Suppressor macrophage (primary cell): ENCODE measurements around the gene KIR3DL1.
"Not testable (repeated sequence)": the region's sequence is repeated elsewhere in the genome, so short reads cannot be mapped to it uniquely, and the experiment has no call there.

Experiments
- DNase-seq, 4 experiments: peaks; one replicate each; pipeline ENCODE4 v3.0.0-alpha.2; 2020 to 2022
- total RNA-seq, 17 experiments: gene quantifications; one replicate each; lab custom pipeline; 2026; ENCODE audit warnings: mixed read lengths in 6 of 17, inconsistent platforms in 3 of 17; lab: John Stamatoyannopoulos, UW

The KIR3DL1 gene
- 0 to 1.5 (median 0) reads per million in 17 experiments for total RNA-seq

DNA sequence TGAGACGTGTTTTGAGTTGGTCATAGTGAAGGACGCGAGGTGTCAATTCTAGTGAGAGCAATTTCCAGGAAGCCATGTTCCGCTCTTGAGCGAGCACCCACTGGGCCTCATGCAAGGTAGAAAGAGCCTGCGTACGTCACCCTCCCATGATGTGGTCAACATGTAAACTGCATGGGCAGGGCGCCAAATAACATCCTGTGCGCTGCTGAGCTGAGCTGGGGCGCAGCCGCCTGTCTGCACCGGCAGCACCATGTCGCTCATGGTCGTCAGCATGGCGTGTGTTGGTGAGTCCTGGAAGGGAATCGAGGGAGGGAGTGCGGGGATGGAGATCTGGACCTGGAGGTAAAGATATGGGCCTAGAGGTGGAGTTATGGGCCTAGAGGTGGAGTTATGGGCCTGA lies at the start of gene KIR3DL1:
Gene KIR3DL1, plus strand, starts transcription at position 218 of the 400 bp plus-strand sequence.
- not testable (repeated sequence) for DNase-seq

DNA sequence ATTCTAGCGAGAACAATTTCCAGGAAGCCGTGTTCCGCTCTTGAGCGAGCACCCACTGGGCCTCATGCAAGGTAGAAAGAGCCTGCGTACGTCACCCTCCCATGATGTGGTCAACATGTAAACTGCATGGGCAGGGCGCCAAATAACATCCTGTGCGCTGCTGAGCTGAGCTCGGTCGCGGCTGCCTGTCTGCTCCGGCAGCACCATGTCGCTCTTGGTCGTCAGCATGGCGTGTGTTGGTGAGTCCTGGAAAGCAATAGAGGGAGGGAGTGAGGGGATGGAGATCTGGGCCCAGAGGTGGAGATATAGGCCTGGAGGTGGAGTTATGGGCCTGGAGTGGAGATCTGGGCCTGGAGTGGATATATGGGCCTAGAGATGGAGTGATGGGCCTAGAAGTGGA lies 46.6 kb upstream of the KIR3DL1 start, which contains the start of gene KIR2DL1:
Gene KIR2DL1, plus strand, starts transcription at position 148 of the 400 bp plus-strand sequence. Its CDS starts 58 bp downstream, at position 206.
- DNase-seq, result not testable (repeated sequence)

DNA sequence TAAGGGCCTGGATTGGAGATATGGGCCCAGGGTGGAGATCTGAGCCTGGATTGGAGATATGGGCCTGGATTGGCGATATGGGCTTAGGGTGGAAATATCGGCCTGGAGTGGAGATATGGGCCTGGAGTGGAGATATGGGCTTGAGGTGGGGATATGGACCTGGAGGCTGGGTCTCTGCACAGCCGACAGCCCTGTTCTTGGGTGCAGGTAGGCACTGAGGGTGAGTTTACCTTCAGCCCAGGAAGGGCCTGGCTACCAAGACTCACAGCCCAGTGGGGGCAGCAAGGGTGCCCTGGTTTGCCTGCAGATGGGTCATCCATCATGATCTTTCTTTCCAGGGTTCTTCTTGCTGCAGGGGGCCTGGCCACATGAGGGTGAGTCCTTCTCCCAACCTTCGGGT lies 45.8 kb upstream of the KIR3DL1 start:
- DNase-seq, result not testable (repeated sequence)

DNA sequence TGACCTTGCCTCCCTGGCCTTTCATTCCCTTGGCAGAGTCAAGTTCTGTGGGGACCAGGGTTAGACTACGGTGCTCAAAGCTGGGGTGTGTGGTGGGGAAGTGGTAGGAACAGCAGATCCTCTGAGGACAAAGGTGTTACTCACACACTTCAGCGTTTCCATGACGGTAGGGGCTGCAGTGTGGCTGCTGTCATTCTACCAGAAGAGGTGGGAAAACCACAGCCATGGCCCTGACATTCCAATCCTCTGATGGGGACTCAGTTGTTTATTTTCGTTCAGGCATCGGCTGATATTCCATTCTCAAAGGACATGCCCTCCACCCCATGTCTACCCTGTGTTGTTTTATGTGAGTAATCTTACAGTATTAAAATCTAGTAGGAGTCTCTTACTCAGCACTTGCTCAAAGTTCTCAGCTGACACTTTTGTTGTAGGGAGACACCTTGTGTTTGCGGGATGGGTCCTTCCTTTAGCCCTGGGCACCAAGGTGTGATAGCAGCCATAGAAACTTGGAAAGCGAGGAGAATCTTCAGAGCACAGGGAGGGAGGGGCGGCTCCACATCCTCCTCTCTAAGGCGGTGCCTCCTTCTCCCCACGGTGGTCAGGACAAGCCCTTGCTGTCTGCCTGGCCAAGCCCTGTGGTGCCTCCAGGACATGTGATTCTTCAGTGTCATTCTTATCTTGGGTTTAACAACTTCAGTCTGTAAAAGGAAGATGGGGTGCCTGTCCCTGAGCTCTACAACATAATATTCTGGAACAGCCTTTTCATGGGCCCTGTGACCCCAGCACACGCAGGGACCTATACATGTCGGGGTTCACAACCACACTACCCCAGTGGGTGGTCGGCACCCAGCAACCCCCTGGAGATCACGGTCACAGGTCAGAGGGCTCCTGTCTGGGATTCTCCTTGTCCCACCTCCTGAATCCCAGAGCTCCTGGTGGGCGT lies 45.0 kb upstream of the KIR3DL1 start:
- DNase-seq, result not testable (repeated sequence)

DNA sequence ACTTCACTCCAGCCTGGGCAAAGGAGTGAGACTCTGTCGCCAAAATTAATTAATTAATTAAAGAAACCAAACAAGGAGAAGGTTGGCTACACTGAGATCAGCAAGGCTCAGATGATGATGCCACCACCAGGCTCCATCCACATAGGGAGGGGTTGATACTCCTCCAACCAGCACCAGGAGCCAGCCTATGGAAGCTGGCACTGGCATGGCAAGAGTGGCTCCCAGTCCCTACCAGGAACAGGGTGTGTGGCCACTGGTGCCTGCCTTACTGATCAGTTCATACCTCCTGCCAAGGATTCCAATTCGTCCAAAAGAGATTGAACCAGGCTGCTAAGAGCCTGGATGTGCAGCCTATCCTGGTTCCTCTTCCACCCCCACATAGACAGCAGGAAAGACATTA lies 43.6 kb upstream of the KIR3DL1 start:
- DNase-seq, result not testable (repeated sequence)

DNA sequence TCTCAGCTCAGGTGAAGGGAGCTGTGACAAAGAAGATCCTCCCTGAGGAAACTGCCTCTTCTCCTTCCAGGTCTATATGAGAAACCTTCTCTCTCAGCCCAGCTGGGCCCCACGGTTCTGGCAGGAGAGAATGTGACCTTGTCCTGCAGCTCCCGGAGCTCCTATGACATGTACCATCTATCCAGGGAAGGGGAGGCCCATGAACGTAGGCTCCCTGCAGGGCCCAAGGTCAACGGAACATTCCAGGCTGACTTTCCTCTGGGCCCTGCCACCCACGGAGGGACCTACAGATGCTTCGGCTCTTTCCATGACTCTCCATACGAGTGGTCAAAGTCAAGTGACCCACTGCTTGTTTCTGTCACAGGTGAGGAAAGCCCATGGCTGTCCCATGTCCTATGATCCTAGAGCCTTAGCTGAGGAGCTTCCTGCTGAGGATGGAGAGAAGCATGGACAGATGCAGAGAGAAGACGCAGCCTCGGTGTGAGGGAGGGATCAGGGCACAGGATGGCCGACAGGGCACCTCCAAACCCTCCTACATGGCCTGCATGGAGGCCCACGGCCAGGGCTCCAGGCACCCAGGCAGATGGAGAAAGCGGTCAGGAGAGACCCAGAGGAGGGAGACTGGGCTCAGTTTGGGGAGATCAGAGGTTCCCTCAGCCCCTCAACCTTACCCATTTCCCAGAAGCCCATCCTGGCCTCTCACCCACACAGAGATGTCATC lies 41.0 kb upstream of the KIR3DL1 start:
- not testable (repeated sequence) for DNase-seq

DNA sequence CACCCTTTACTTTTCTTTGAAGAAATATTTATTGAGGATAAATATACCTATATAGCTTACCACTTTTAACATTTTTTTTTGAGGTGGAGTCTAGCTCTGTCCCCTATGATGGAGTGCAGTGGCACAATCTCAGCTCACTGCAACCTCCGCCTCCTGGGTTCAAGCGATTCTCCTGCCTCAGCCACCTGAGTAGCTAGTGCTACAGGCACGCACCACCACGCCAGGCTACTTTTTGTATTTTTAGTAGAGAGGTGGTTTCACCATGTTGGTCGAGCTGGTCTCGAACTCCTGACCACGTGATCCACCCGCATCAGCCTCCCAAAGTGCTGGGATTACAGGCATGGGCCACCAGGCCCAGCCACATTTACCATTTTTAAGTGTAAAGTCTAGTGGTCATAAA lies 40.4 kb upstream of the KIR3DL1 start:
- not testable (repeated sequence) for DNase-seq

DNA sequence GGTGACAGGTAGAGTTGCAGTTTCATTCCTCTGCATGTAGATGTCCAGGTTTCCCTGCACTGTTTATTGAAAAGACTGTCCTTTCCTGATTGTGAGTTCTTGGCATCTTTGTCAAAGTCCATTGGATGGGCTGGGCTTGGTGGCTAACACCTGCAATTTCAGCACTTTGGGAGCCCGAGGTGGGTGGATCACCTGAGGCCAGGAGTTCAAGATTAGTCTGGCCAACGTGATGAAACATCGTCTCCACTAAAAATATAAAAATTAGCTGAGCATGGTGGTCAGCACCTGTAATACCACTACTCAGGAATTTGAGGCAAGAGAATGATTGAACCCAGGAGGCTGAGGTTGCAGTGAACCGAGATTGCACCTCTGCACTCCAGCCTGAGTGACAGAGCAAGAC lies 38.4 kb upstream of the KIR3DL1 start:
- DNase-seq, result not testable (repeated sequence)

DNA sequence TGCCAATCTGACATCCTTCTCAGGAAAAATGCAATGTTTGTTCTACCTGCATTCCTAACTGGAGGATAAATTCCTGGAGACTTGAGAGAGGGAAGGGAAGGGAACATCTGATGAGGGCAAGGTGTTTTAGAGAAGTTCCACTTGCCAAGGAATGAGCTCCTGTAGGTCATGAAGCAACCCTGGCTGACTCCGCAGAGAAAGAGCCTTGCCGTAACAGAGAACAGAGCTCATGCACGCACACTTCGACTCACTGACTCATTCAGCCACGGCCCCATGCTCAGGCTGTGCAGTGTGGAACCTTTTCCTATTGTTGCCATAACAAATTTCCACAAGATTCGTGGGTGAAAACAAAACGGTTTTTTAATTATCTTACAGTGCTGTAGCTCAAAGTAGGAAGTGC lies 37.4 kb upstream of the KIR3DL1 start:
- peak; percentile 50 to 81 (median 70) for DNase-seq

DNA sequence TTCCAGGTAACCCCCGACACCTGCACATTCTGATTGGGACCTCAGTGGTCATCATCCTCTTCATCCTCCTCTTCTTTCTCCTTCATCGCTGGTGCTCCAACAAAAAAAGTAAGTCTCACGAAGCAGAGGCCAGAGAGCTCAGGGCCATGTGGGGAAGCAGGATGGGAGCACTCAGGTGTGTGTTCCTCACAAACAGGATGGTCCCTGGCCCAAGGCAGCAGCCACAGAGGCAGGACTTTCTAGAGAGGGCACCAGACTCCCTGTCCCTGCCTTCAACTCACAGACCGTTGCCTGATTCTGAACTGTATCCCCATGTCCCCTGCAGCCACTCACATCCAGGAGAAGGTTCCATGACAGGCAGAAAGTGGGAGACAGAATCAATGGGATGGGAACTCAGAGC lies 33.4 kb upstream of the KIR3DL1 start:
- DNase-seq, result not testable (repeated sequence)

DNA sequence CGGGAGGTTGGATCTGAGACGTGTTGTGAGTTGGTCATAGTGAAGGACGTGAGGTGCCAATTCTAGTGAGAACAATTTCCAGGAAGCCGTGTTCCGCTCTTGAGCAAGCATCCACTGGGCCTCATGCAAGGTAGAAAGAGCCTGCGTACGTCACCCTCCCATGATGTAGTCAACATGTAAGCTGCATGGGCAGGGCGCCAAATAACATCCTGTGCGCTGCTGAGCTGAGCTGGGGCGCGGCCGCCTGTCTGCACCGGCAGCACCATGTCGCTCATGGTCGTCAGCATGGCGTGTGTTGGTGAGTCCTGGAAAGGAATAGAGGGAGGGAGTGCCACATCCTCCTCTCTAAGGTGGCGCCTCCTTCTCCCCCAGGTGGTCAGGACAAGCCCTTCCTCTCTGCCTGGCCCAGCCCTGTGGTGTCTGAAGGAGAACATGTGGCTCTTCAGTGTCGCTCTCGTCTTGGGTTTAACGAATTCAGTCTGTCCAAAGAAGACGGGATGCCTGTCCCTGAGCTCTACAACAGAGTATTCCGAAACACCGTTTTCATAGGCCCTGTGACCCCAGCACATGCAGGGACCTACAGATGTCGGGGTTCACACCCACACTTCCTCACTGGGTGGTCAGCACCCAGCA lies 30.1 kb upstream of the KIR3DL1 start:
- not testable (repeated sequence) for DNase-seq

DNA sequence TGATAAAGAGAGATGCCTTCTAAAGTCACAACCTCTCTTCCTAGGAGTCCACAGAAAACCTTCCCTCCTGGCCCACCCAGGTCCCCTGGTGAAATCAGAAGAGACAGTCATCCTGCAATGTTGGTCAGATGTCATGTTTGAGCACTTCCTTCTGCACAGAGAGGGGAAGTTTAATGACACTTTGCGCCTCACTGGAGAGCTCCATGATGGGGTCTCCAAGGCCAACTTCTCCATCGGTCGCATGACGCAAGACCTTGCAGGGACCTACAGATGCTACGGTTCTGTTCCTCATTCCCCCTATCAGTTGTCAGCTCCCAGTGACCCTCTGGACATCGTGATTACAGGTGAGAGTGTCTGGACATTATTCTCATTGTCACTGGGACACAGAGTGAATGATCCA lies 28.1 kb upstream of the KIR3DL1 start:
- DNase-seq, result peak; percentile 66 to 85 (median 72)

DNA sequence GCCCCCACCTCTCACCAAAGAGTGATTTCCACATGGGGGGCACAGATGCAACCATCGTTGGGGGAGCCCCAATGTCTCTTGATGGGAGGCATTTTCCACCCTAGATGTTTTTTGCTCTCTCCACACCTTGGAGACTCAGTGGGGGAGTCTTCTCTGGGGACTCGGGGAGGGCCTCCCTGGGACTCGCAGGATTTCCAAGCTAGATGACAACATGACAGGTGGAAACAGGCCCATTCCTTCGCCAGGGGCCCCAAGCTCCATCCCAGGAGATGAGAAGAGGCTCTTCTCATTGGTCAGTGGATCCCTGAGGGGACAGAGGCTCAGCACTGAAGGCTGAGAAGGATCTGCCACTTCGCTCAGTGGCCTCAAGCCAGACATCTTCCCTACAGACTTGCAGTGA lies 25.6 kb upstream of the KIR3DL1 start:
- no peak for DNase-seq

DNA sequence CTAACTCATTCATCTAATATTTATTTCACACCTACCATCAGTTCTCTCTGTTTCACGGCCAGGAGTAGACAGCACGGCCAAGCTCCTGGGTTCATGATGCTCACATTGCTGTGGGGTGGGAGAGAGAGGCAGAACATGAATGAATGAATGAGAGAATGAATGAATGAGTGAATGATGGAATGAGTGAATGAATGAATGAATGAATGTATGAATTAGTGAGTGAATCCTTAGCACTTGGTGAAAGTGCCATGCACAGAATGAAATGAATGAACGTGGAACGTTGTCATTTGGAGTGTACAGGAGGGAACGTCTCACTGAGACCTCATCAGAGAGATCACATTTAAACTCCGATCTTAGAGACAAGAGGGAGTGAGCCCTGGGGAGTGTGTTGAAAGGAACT lies 24.8 kb upstream of the KIR3DL1 start:
- DNase-seq, result no peak

DNA sequence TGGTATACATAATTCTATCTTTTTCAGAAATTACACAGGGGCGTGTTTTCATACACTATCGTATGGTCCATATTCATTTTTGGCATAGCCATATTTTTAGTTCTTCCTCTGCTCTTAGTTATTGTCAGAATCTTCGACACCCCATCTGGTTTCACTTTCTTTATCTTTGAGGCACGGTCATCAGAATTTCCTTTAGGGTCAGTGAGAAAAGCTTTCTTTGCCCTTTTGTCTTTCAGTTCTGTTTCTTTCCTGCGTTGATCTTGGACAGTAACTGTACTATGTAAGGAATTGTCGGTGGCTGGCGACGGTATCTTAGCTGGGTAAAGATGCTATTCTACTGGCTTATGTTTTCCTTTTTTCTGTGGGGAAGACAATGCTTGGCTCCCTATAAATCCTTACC lies 23.5 kb upstream of the KIR3DL1 start:
- peak in 2 of 4 experiments; percentile 40 to 55 for DNase-seq

DNA sequence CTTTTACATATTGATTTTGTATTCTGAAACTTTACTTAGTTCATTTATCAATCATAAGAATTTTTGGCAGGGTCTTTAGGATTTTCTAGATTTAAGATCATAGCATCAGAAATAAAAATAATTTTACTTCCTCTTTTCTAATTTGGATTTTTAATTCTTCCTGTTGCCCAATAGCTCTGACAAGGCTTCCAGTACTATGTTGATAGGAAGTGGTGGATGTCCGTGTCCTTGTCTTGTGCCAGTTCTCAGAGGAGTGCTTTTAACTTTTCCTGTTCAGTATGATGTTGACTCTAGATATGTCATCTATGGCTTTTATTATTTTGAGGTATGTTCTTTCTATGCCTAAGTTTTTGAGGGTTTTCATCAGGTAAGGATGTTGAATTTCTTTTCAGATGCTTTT lies 20.5 kb upstream of the KIR3DL1 start:
- peak; percentile 29 to 77 (median 64) for DNase-seq

DNA sequence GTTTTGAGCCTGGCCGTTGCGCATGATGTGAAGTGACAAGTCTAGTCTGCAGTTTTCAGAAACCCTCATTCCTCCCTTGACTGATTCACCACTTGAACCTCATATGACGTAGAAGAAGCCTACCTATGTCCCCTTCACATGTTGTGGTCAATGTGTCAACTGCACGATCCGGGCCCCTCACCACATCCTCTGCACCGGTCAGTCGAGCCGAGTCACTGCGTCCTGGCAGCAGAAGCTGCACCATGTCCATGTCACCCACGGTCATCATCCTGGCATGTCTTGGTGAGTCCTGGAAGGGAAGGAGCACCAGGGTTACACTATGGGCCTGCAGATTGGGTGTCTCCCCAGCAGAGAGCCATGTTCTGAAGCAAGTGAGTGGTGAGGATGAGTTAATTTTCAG lies 12.9 kb upstream of the KIR3DL1 start, which contains the start of gene KIR2DL4:
Gene KIR2DL4, plus strand, starts transcription at position 201 of the 400 bp plus-strand sequence. Its CDS starts 42 bp downstream, at position 243.
- DNase-seq, result no peak

DNA sequence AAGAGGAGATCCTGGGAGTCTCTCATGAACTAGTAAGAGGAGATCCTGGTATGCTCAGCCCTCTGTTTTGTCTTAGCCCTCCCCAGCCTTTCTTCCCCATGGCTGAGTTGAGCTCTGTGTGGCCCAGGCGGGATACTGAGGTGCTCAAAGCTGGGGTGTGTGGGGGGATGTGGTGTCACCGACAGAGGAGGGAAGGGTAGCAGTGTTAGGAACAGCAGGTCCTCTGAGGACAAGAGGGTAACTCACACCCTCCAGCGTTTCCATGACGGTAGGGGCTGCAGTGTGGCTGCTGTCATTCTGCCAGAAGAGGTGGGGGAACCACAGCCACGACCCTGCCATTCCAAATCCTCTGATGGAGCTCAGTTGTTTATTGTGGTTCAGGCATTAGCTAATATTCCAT lies 12.2 kb upstream of the KIR3DL1 start:
- DNase-seq, result no peak

DNA sequence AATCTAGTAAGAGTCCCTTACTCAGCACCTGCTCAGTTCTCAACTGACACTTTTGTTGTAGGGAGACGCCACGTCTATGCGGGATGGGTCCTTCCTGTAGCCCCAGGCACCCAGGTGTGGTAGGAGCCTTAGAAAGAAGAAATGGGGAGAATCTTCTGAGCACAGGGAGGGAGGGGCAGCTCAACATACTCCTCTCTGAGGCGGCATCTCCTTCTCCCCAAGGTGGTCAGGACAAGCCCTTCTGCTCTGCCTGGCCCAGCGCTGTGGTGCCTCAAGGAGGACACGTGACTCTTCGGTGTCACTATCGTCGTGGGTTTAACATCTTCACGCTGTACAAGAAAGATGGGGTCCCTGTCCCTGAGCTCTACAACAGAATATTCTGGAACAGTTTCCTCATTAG lies 11.7 kb upstream of the KIR3DL1 start:
- DNase-seq, result no peak

DNA sequence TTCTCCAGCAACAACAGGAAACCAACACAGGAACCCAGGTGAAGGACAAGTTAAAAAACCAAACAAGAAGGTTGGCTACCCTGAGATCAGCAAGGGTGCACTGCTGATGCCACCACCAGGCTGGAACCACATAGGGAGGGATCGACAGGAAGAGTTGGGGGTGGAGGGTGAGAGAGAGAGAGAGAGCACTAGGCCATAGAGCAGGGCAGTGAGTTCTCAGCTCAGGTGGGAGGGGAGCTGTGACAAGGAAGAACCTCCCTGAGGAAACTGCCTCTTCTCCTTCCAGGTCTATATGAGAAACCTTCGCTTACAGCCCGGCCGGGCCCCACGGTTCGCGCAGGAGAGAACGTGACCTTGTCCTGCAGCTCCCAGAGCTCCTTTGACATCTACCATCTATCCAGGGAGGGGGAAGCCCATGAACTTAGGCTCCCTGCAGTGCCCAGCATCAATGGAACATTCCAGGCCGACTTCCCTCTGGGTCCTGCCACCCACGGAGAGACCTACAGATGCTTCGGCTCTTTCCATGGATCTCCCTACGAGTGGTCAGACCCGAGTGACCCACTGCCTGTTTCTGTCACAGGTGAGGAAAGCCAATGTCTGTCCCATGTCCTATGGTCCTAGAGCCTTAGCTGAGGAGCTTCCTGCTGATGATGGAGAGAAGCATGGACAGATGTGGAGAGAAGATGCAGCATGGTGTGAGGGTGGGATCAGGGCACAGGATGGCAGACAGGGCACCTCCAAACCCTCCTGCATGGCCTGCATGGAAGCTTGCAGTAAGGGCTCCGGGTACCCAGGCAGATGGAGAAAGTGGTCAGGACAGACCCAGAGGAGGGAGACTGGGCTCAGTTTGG lies 10.4 kb upstream of the KIR3DL1 start:
- no peak for DNase-seq

DNA sequence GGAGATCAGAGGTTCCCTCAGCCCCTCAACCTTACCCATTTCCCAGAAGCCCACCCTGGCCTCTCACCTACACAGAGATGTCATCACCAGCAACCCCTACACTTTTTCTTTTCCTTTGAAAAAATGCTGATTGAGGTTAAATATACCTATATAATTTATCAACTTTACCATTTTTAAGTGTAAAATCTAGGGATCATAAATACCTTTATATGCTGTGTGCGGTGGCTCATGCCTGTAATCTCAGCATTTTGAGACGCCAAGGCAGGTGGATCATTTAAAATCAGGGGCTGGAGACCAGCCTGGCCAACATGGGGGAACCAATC lies 9.8 kb upstream of the KIR3DL1 start:
- DNase-seq, result no peak

DNA sequence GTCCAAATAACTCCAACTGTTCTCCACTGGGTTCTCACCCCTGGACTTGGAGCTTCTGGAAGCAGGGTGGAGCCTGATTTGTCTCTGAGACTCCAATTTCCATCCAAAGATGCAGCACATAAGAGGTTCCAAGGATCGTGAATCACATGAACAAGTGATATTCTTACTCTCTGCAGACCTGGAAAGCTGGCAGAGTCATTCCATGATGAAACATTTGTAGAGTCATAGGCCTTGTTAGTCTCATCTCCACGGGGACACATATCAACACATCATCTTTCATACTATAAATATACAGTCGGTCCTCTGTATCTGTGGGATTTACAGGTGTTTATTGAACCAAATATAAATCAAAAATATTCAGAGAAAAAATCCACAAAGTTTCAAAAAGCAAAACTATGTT lies 1.7 kb upstream of the KIR3DL1 start:
- DNase-seq, result not testable (repeated sequence)
